Muscle of leg (tissue), 16 donors: ENCODE measurements around the gene MPG. TPM values are rescaled to one million over a fixed set of nuclear protein-coding genes. Genes with fewer than 3 reads are reported as not detected.
"Not testable (repeated sequence)": the region's sequence is repeated elsewhere in the genome, so short reads cannot be mapped to it uniquely, and the experiment has no call there.

Experiments used
- DNase-seq: peaks from one replicate; pipeline ENCODE4 v3.0.0; 2013
- H3K27ac ChIP-seq: one replicate; pipeline ENCODE4 v1.5.1; 2013; ENCODE audit warnings: mild to moderate bottlenecking, low read length, control low read depth
- H3K27me3 ChIP-seq: one replicate; pipeline ENCODE4 v1.6.1; 2013; ENCODE audit warnings: low read length; ENCODE audit not compliant: control insufficient read depth, insufficient read depth
- H3K36me3 ChIP-seq: one replicate; pipeline ENCODE4 v1.6.1; 2013; ENCODE audit warnings: low read length; ENCODE audit not compliant: control insufficient read depth, insufficient read depth
- H3K4me1 ChIP-seq: one replicate; pipeline ENCODE4 v1.6.1; 2013; ENCODE audit warnings: low read length; ENCODE audit not compliant: control insufficient read depth, insufficient read depth
- H3K4me3 ChIP-seq: one replicate; pipeline ENCODE4 v1.5.1; 2013; ENCODE audit warnings: low read length, control low read depth
- H3K9me3 ChIP-seq: replicated peaks from 2 replicates; pipeline ENCODE4 v1.6.1; 2013; ENCODE audit warnings: low read depth, low read length; ENCODE audit not compliant: control insufficient read depth
- WGBS: methylation state at CpG from one replicate; pipeline ENCODE4 v1.1.5; 2013; ENCODE audit warnings: missing lambda C conversion rate; ENCODE audit not compliant: insufficient coverage; 5-methylcytosine and 5-hydroxymethylcytosine counted together
- long read RNA-seq, 11 donors: transcript quantifications; one replicate each; lab custom pipeline, GENCODE V29; 2026
- polyA plus RNA-seq, 8 donors: library from polyadenylated mRNA; unstranded; fragments of 120-200 nt; gene quantifications; one replicate each; pipeline versions ENCODE4 v1.2.1 to v1.2.3, GENCODE V29; 2013; ENCODE audit warnings: inconsistent platforms in 1 of 8, low replicate concordance in 1 of 8; ENCODE audit not compliant: insufficient read length in 8 of 8, insufficient read depth in 1 of 8
- total RNA-seq: library from RNA; stranded (reverse); fragments of 120-200 nt; gene quantifications from one replicate; pipeline ENCODE4 v1.2.4, GENCODE V29; 2013

The MPG gene, protein sequence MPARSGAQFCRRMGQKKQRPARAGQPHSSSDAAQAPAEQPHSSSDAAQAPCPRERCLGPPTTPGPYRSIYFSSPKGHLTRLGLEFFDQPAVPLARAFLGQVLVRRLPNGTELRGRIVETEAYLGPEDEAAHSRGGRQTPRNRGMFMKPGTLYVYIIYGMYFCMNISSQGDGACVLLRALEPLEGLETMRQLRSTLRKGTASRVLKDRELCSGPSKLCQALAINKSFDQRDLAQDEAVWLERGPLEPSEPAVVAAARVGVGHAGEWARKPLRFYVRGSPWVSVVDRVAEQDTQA
- total RNA-seq (39.0 TPM), polyA plus RNA-seq (10 to 100 TPM; 24.2 to 37.6 (median 32.2) TPM)
- long read RNA-seq, donor 1, transcript MPG-202 (4 exons, 1,205 nt), result major isoform, 7 of 7 reads
- long read RNA-seq, donor 1, partial matches to known transcripts, result 0 of 7 reads
- long read RNA-seq, donor 1, other reads (novel, unspliced or antisense), result 0 of 7 reads
- long read RNA-seq, donor 2, partial matches to known transcripts, result 0 of 3 reads
- long read RNA-seq, donor 2, other reads (novel, unspliced or antisense), result 0 of 3 reads
- long read RNA-seq, donor 3, transcript MPG-202 (4 exons, 1,205 nt), result major isoform, 22 of 24 reads
- long read RNA-seq, donor 3, partial matches to known transcripts, result 0 of 24 reads
- long read RNA-seq, donor 3, other reads (novel, unspliced or antisense), result 0 of 24 reads
- long read RNA-seq, donor 4, transcript MPG-202 (4 exons, 1,205 nt), result major isoform, 14 of 14 reads
- long read RNA-seq, donor 4, partial matches to known transcripts, result 0 of 14 reads
- long read RNA-seq, donor 4, other reads (novel, unspliced or antisense), result 0 of 14 reads
- long read RNA-seq, donor 5, transcript MPG-202 (4 exons, 1,205 nt), result major isoform, 63 of 117 reads
- long read RNA-seq, donor 5, partial matches to known transcripts, result 45 of 117 reads
- long read RNA-seq, donor 5, other reads (novel, unspliced or antisense), result 6 of 117 reads
- long read RNA-seq, donor 6, transcript MPG-202 (4 exons, 1,205 nt), result major isoform, 35 of 44 reads
- long read RNA-seq, donor 6, partial matches to known transcripts, result 9 of 44 reads
- long read RNA-seq, donor 6, other reads (novel, unspliced or antisense), result 0 of 44 reads
- long read RNA-seq, donor 7, transcript MPG-202 (4 exons, 1,205 nt), result major isoform, 31 of 34 reads
- long read RNA-seq, donor 7, partial matches to known transcripts, result 0 of 34 reads
- long read RNA-seq, donor 7, other reads (novel, unspliced or antisense), result 0 of 34 reads
- long read RNA-seq, donor 8, transcript MPG-202 (4 exons, 1,205 nt), result major isoform, 19 of 36 reads
- long read RNA-seq, donor 8, partial matches to known transcripts, result 17 of 36 reads
- long read RNA-seq, donor 8, other reads (novel, unspliced or antisense), result 0 of 36 reads
- long read RNA-seq, donor 9, transcript MPG-202 (4 exons, 1,205 nt), result major isoform, 22 of 57 reads
- long read RNA-seq, donor 9, partial matches to known transcripts, result 32 of 57 reads
- long read RNA-seq, donor 9, other reads (novel, unspliced or antisense), result 0 of 57 reads
- long read RNA-seq, donor 10, transcript MPG-202 (4 exons, 1,205 nt), result major isoform, 25 of 25 reads
- long read RNA-seq, donor 10, partial matches to known transcripts, result 0 of 25 reads
- long read RNA-seq, donor 10, other reads (novel, unspliced or antisense), result 0 of 25 reads
- long read RNA-seq, donor 11, transcript MPG-202 (4 exons, 1,205 nt), result major isoform, 20 of 20 reads
- long read RNA-seq, donor 11, partial matches to known transcripts, result 0 of 20 reads
- long read RNA-seq, donor 11, other reads (novel, unspliced or antisense), result 0 of 20 reads

- H3K9me3 ChIP-seq, result no peaks in the 10 kb centered on the region
- no peaks in the 10 kb centered on the region for H3K27me3 ChIP-seq
- under 1% methylated on average over 82 of the region's 83 CpGs for WGBS
- peak; percentile 94 for DNase-seq
- H3K27ac ChIP-seq, result peak within 1 kb of the TSS; percentile 97
- peaks cover 28% of the 10 kb centered on the region for H3K36me3 ChIP-seq
- H3K4me1 ChIP-seq, result peaks cover 58% of the 10 kb centered on the region
- peak within 1 kb of the TSS; percentile 62 for H3K4me3 ChIP-seq
Measured at GRCh38 chr16:77807-78443, at the start of gene MPG. Gene MPG, plus strand, starts transcription at chr16:78225. Its CDS starts 85 bp downstream, at chr16:78310.

- not testable (repeated sequence) for H3K9me3 ChIP-seq, H3K27ac ChIP-seq, H3K4me1 ChIP-seq, H3K36me3 ChIP-seq, DNase-seq, H3K27me3 ChIP-seq, H3K4me3 ChIP-seq
- WGBS, result no CpG with 5 or more reads among the region's 7 CpGs
Measured at GRCh38 chr16:30627-31026, 47.4 kb upstream of the MPG start.

- DNase-seq, H3K4me3 ChIP-seq, H3K4me1 ChIP-seq, H3K27me3 ChIP-seq, H3K36me3 ChIP-seq, H3K27ac ChIP-seq, H3K9me3 ChIP-seq: not testable (repeated sequence)
- 75% methylated on average over 2 of the region's 8 CpGs for WGBS
Measured at GRCh38 chr16:33154-33876, 44.7 kb upstream of the MPG start.

- no peak overlapping the region for H3K27ac ChIP-seq
- WGBS, result 74% methylated on average over 18 of the region's 21 CpGs
Measured at GRCh38 chr16:33877-34647, 44.0 kb upstream of the MPG start.

GRCh38 chr16:34648-34987 is 43.4 kb upstream of the MPG start:
- 31% methylated on average over 6 of the region's 6 CpGs for WGBS
- no peak overlapping the region for H3K27ac ChIP-seq
- DNase-seq, result no peak
- H3K36me3 ChIP-seq, result no peaks in the 10 kb centered on the region
- H3K4me1 ChIP-seq, result no peaks in the 10 kb centered on the region
- no peak overlapping the region for H3K4me3 ChIP-seq
- H3K27me3 ChIP-seq, result no peaks in the 10 kb centered on the region
- no peaks in the 10 kb centered on the region for H3K9me3 ChIP-seq

More at GRCh38 chr16:33877-34647, 44.0 kb upstream of the MPG start:
- Histone ChIP-seq H3K4me3 (no peak overlapping the region), H3K4me1 (no peaks in the 10 kb centered on the region), H3K27me3 (no peaks in the 10 kb centered on the region), H3K36me3 (no peaks in the 10 kb centered on the region), H3K9me3 (no peaks in the 10 kb centered on the region)
- DNase-seq, result no peak

GRCh38 chr16:35011-35677 is 42.9 kb upstream of the MPG start:
- no peak overlapping the region for H3K27ac ChIP-seq
- WGBS, result 68% methylated on average over 17 of the region's 17 CpGs
- no peaks in the 10 kb centered on the region for H3K36me3 ChIP-seq
- no peaks in the 10 kb centered on the region for H3K27me3 ChIP-seq
- H3K9me3 ChIP-seq, result no peaks in the 10 kb centered on the region
- H3K4me3 ChIP-seq, result no peak overlapping the region
- DNase-seq, result no peak
- H3K4me1 ChIP-seq, result no peaks in the 10 kb centered on the region

GRCh38 chr16:35678-36305 is 42.2 kb upstream of the MPG start:
- H3K27ac ChIP-seq, result no peak overlapping the region
- H3K27me3 ChIP-seq, result no peaks in the 10 kb centered on the region
- H3K4me1 ChIP-seq, result no peaks in the 10 kb centered on the region
- no peak overlapping the region for H3K4me3 ChIP-seq
- WGBS, result 82% methylated on average over 9 of the region's 11 CpGs
- H3K9me3 ChIP-seq, result no peaks in the 10 kb centered on the region
- no peaks in the 10 kb centered on the region for H3K36me3 ChIP-seq
- no peak for DNase-seq
